Peyer's patch (tissue), 4 donors: Measurements from ENCODE around the gene LIPT2.

Experiments
- CTCF ChIP-seq, 6 experiments: fragments of 450-650 bp in 4 of 6; fragments of 200-600 bp in 2 of 6; sonication (generic) in 1 of 6; IDR thresholded peaks; one replicate each; pipeline ENCODE4 v1.5.1; 2017 to 2019; ENCODE audit warnings: antibody characterized with exemption in 6 of 6, mild to moderate bottlenecking in 3 of 6, moderate library complexity in 1 of 6
- POLR2A ChIP-seq, 2 donors: fragments of 450-650 bp; IDR thresholded peaks; one replicate each; pipeline ENCODE4 v1.5.1; 2017; ENCODE audit warnings: antibody characterized with exemption in 2 of 2, mild to moderate bottlenecking in 2 of 2, moderate library complexity in 2 of 2

- TF ChIP-seq CTCF (IDR thresholded peaks at IDR 0.05) (no peak), POLR2A (IDR thresholded peaks at IDR 0.05) (peak in 1 of 2 donors; percentile 55)
Observed at GRCh38 chr11:74466916-74467885, 26.3 kb downstream of the LIPT2 start, which contains the start of gene KCNE3.
